ENCODE results near the gene ST8SIA1.
"Not testable (repeated sequence)": the region's sequence is repeated elsewhere in the genome, so short reads cannot be mapped to it uniquely, and the experiment has no call there.

Gene ST8SIA1

GRCh38 chr12:22334410-22335100 lies at the start of gene ST8SIA1:
ST8SIA1 (minus strand) TSS chr12:22334707; CDS start chr12:22334232, 475 bp downstream.
- DNase-seq (ENCODE audit: low read depth in 1 of 2, low spot score in 1 of 2), result peak; percentile 31 to 43

GRCh38 chr12:22380031-22380430 lies 45.5 kb upstream of the ST8SIA1 start:
- DNase-seq (ENCODE audit: low read depth in 1 of 2, low spot score in 1 of 2), result no peak

- no peak for DNase-seq (ENCODE audit: low read depth in 1 of 2, low spot score in 1 of 2)
Measured at GRCh38 chr12:22377731-22378496, 43.4 kb upstream of the ST8SIA1 start.

GRCh38 chr12:22376596-22377150 lies 42.2 kb upstream of the ST8SIA1 start:
- DNase-seq (ENCODE audit: low read depth in 1 of 2, low spot score in 1 of 2), result not testable (repeated sequence)

DNA sequence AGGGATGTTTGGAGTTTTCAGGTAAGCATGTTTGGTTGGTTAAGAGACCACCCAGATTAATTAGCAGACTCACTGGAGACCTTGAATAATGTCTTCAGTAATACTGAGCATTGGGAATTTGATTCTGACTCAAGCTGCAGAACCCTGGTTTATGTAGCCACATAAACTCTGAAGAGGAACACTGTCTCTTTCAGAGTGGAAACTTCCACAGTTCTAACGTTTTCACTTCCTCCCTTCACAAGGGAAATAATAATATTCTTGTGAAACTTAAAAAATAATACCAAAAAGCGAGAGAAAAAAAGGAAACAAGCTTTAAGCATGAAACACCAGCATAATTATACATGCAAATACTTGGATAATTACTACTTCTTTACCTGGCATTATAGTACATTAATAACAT lies 40.0 kb upstream of the ST8SIA1 start:
- no peak for DNase-seq (ENCODE audit: low read depth in 1 of 2, low spot score in 1 of 2)

DNA sequence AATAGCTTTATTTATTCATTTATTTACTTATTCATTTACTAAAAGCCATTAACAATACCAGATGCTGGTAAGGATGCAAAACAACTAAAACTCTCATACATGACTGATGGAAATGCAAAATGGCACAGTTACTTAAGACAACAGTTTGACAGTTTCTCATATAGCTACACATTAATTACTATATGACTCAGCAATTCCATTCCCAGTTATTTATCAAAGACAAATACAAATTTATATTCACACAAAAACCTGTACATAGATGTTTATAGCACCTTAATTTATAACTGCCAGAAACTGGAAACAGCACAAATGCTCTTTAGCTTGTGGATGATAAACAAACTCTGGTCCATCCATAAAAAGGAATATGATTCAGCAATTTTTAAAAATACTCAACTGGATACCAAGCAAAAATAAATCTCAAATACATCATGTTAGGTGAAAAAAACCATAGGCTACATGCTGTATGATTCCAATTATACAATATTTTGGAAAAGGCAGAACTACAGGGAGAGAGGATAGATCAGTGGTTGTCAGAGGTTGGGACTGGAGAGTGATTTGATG lies 37.9 kb upstream of the ST8SIA1 start:
- no peak for DNase-seq (ENCODE audit: low read depth in 1 of 2, low spot score in 1 of 2)

- no peak for DNase-seq (ENCODE audit: low read depth in 1 of 2, low spot score in 1 of 2)
Measured at GRCh38 chr12:22366181-22366580, 31.7 kb upstream of the ST8SIA1 start.

DNA sequence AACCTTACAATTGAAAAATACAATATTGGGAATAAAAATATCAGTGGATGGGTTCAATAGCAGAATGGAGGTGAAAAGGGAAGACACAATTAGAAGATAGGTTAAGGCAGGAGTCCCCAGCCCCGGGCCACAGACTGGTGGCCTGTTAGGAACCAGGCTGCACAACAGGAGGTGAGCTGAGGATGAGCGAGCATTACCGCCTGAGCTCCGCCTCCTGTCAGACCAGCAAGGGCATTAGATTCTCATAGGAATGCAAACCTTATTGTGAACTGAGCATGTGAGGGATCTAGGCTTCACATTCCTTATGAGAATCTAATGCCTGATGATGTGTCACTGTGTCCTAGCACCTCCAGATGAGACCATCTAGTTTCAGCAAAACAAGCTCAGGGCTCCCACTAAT lies 27.3 kb upstream of the ST8SIA1 start:
- DNase-seq (ENCODE audit: low read depth in 1 of 2, low spot score in 1 of 2), result no peak

GRCh38 chr12:22360774-22361173 lies 26.3 kb upstream of the ST8SIA1 start:
- DNase-seq (ENCODE audit: low read depth in 1 of 2, low spot score in 1 of 2), result no peak

GRCh38 chr12:22357531-22357930 lies 23.0 kb upstream of the ST8SIA1 start:
- no peak for DNase-seq (ENCODE audit: low read depth in 1 of 2, low spot score in 1 of 2)

DNA sequence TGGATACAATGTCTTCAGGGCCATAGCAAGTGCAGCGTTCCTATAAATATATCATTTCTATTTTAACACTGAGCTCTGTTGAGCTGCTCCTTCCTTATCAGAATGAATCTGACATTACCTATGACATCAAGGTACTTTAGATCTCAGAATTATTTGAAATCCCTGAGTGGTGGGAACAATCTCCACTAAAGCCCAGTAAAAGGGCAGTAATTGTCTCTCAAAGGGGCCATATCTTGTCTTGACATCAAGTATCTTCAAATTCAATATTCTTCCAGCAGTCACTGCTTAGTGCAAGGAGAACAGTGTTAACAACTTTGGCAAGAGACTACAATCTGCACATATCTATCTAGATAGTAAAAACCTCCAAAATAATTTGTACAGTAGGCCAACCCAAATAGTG lies 21.7 kb upstream of the ST8SIA1 start:
- no peak for DNase-seq (ENCODE audit: low read depth in 1 of 2, low spot score in 1 of 2)

DNA sequence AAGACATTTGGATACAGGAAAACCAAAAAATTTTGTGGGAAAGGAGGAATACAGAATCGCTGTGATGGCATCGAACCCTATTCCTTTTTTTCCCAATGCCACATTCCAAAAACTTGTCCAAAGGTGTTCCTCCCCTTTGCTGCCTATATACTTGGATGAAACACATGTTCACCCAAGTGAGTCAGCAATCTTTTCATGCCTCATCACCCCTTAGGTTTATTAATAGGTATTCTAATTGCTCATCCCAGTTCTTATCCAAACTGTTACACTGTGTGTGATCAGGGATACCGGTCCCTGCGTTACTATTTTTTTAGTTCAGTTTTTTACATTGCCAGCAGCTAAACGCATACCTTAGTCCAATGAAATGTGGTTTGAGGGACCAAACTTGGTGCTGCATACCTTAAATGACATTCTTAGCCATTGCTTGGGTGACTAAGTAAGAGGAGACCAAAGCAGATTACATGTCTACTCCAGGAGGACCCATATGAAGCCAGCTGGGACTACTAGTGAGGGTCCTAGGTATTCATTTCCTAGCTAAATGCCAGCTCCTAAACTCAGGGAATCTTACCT lies 20.6 kb upstream of the ST8SIA1 start:
- no peak for DNase-seq (ENCODE audit: low read depth in 1 of 2, low spot score in 1 of 2)

GRCh38 chr12:22353615-22354325 lies 19.3 kb upstream of the ST8SIA1 start:
- DNase-seq (ENCODE audit: low read depth in 1 of 2, low spot score in 1 of 2), result no peak

- DNase-seq (ENCODE audit: low read depth in 1 of 2, low spot score in 1 of 2), result no peak
Measured at GRCh38 chr12:22350886-22351285, 16.4 kb upstream of the ST8SIA1 start.

GRCh38 chr12:22348208-22348607 lies 13.7 kb upstream of the ST8SIA1 start:
- DNase-seq (ENCODE audit: low read depth in 1 of 2, low spot score in 1 of 2), result no peak

DNA sequence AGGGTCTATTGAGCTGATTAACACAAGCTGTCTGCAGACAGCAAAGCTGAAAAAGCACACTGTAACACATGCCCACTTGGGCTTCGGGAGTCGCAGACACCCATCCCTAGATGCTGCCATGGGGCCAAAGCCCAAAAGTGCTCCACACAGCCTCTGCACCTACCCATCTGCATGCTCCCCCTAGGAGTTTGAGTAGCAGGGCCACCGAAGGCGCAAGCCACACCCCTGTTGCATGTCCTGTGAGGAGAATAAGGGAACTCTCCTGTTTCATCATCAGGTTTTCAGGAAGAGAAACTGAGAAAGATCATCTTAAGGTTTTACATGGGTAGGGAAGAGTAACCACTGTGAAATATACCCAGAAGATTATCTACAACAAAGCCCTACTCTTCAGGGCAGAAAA lies 5.6 kb upstream of the ST8SIA1 start:
- no peak for DNase-seq (ENCODE audit: low read depth in 1 of 2, low spot score in 1 of 2)

DNA sequence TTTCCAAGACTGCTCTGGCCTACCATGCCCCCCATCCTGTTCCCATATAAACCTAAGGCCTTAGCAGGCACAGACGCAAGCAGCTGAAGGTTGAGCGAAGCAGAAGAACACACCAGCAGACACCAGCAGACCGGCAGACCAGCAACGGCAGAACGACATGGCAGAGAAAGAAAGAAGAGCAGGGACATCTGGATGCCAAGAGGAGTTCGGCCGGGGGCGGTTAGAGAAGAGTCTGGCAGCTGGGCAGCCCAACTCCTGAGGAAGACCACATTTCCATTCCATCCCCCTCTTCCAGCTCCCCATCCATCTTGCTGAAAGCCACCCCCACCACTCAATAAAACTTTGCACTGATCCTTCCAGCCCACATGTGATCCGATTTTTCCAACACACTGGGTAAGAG lies 5.2 kb upstream of the ST8SIA1 start:
- DNase-seq (ENCODE audit: low read depth in 1 of 2, low spot score in 1 of 2), result no peak

DNA sequence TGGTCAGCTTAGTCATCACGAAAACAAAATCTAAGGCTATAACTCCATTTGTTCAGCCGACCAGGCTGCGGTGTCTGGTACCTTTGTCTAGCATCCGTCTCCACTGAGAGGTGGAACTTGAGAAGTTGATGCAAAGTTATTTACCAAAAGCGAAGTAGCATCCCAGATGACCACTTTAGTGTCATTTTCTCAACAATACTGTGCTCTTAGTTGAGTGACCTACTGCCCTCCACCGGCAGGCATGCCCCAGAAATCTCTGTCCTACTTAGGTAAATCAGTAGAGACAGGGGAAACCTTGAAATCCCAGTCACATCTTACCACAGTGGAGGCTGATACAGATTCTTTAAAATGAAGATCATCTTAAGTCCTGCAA lies 1.3 kb upstream of the ST8SIA1 start:
- no peak for DNase-seq (ENCODE audit: low read depth in 1 of 2, low spot score in 1 of 2)

DNA sequence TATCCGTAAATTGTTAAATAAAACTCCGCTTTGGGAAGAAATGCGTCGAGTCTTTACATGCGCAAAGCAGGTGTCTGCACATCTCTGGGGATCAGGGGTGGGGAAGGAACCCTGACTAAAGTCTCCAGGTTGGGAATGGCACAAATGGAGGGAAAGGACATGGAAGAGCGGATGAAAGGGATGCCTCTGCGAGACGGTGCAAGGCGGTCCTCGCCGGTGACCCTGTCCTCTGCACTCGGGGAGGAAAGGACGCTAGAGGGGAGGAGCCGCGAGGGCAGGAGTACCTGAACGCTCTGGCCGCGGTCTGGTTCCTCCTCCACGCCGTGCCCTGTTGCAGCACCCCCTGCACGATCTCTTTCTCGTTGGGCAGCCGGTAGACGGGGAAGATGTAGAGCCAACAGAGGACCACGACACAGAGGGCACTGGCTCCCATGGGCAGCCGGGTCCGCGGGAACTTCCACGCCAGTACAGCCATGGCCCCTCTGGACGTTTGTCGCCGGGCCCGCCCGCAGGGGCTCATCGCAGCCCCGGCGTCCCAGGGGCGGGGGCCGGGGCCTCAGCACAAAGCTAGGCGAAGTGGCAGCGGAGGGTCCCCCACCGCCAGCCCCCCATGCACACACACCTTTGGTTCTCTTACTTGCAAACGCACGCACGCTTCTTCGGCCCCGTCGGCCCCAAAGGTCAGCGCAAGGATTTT lies 646 bp downstream of the ST8SIA1 start:
- no peak for DNase-seq (ENCODE audit: low read depth in 1 of 2, low spot score in 1 of 2)

- no peak for DNase-seq (ENCODE audit: low read depth in 1 of 2, low spot score in 1 of 2)
Measured at GRCh38 chr12:22333186-22333712, 1.3 kb downstream of the ST8SIA1 start.
